Tibial artery (tissue), 4 donors: ENCODE measurements around the gene HDLBP.

Source experiments
- DNase-seq, 2 donors: peaks; one replicate each; pipeline ENCODE4 v3.0.0-alpha.2; 2019
- H3K27ac ChIP-seq, 2 donors: fragments of 200-600 bp; sonication (generic) in 1 of 2; 1 replicate in 1 of 2; 2 replicates in 1 of 2; pipeline ENCODE4 v1.5.1; 2018 to 2019; ENCODE audit warnings: mild to moderate bottlenecking in 1 of 2
- H3K27me3 ChIP-seq, 2 donors: fragments of 200-600 bp; sonication (generic) in 1 of 2; one replicate each; pipeline versions ENCODE4 v1.5.1 to v1.6.0; 2016 to 2019
- H3K36me3 ChIP-seq, 3 donors: fragments of 200-600 bp; sonication (generic) in 2 of 3; one replicate each; pipeline ENCODE4 v1.5.1; 2016 to 2019; ENCODE audit warnings: mild to moderate bottlenecking in 2 of 3
- H3K4me1 ChIP-seq, 4 donors: fragments of 200-600 bp; sonication (generic) in 2 of 4; 1 replicate in 3 of 4; 2 replicates in 1 of 4; pipeline ENCODE4 v1.5.1; 2016 to 2019
- H3K4me3 ChIP-seq, 2 donors: fragments of 200-600 bp; sonication (generic) in 1 of 2; 1 replicate in 1 of 2; 2 replicates in 1 of 2; pipeline ENCODE4 v1.5.1; 2018 to 2019; ENCODE audit warnings: mild to moderate bottlenecking in 2 of 2
- H3K9me3 ChIP-seq, 3 donors: fragments of 200-600 bp; sonication (generic) in 1 of 3; one replicate each; pipeline ENCODE4 v1.5.1; 2016 to 2019
- intact Hi-C: fragments of 100-400 bp; cut with DNase I; formaldehyde crosslinking; loops from one replicate; pipeline ENCODE4 v1.15.0; 2023; ENCODE audit warnings: low total_unique reads
- TF ChIP-seq, protein P1 (sequence below), 2 experiments: fragments of 200-600 bp in 1 of 2; fragments of 450-650 bp in 1 of 2; IDR thresholded peaks; one replicate each; pipeline ENCODE4 v1.5.1; 2017 to 2019; ENCODE audit warnings: antibody characterized with exemption in 2 of 2, mild to moderate bottlenecking in 1 of 2, moderate library complexity in 1 of 2

Gene HDLBP

GRCh38 chr2:241291977-241292376 is 23.5 kb downstream of the HDLBP start:
- intact Hi-C loops, result no loop called here
- peaks cover 0 to 4% (median 0%) of the 10 kb centered on the region in 4 donors for H3K4me1 ChIP-seq
- no peak for DNase-seq
- TF ChIP-seq, protein P1, sequence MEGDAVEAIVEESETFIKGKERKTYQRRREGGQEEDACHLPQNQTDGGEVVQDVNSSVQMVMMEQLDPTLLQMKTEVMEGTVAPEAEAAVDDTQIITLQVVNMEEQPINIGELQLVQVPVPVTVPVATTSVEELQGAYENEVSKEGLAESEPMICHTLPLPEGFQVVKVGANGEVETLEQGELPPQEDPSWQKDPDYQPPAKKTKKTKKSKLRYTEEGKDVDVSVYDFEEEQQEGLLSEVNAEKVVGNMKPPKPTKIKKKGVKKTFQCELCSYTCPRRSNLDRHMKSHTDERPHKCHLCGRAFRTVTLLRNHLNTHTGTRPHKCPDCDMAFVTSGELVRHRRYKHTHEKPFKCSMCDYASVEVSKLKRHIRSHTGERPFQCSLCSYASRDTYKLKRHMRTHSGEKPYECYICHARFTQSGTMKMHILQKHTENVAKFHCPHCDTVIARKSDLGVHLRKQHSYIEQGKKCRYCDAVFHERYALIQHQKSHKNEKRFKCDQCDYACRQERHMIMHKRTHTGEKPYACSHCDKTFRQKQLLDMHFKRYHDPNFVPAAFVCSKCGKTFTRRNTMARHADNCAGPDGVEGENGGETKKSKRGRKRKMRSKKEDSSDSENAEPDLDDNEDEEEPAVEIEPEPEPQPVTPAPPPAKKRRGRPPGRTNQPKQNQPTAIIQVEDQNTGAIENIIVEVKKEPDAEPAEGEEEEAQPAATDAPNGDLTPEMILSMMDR (IDR thresholded peaks at IDR 0.05), result no peak
- H3K9me3 ChIP-seq, result no peaks in the 10 kb centered on the region
- no peak overlapping the region for H3K27ac ChIP-seq
- no peak overlapping the region for H3K4me3 ChIP-seq
- H3K36me3 ChIP-seq, result peaks cover 0 to 2% (median 0%) of the 10 kb centered on the region in 3 donors
- no peaks in the 10 kb centered on the region for H3K27me3 ChIP-seq

GRCh38 chr2:241291153-241291552 is 24.3 kb downstream of the HDLBP start:
- Histone ChIP-seq H3K4me3 (no peak overlapping the region), H3K27ac (no peak overlapping the region), H3K4me1 (peaks cover 0 to 4% (median 0%) of the 10 kb centered on the region in 4 donors), H3K36me3 (no peaks in the 10 kb centered on the region), H3K9me3 (no peaks in the 10 kb centered on the region), H3K27me3 (no peaks in the 10 kb centered on the region)
- no peak for DNase-seq
- intact Hi-C loops, result no loop called here
- TF ChIP-seq, protein P1 (IDR thresholded peaks at IDR 0.05), result no peak

- H3K36me3 ChIP-seq, result no peaks in the 10 kb centered on the region
- no peak overlapping the region for H3K4me3 ChIP-seq
- no peaks in the 10 kb centered on the region for H3K27me3 ChIP-seq
- H3K4me1 ChIP-seq, result peaks cover 0 to 4% (median 0%) of the 10 kb centered on the region in 4 donors
- no peaks in the 10 kb centered on the region for H3K9me3 ChIP-seq
- no peak overlapping the region for H3K27ac ChIP-seq
- TF ChIP-seq, protein P1 (IDR thresholded peaks at IDR 0.05), result no peak
- intact Hi-C loops, result no loop called here
- no peak for DNase-seq
Observed at GRCh38 chr2:241289597-241289996, 25.9 kb downstream of the HDLBP start.

DNA sequence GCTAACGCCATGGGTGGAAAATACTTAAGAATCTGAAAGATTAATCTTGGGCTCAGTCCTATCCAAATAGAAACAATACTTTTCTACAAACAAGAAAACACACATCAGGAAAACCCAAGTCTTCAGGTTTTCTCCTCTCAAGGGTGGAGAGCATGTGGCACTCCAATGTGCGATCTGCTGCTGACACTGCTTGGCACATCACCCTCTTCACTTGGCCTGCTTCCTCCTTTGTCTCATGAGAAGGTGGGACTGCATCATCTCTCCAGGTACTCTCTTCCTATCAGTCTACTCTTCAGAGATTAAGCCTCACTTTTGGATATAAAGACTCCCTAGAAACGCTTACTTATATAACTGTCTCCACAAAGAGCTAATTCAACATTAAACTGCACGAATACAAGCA is 26.4 kb downstream of the HDLBP start:
- Histone ChIP-seq H3K4me1 (peaks cover 0 to 4% (median 0%) of the 10 kb centered on the region in 4 donors), H3K4me3 (no peak overlapping the region), H3K9me3 (no peaks in the 10 kb centered on the region), H3K36me3 (no peaks in the 10 kb centered on the region), H3K27me3 (no peaks in the 10 kb centered on the region), H3K27ac (no peak overlapping the region)
- TF ChIP-seq, protein P1 (IDR thresholded peaks at IDR 0.05), result no peak
- DNase-seq, result no peak
- intact Hi-C loops, result no loop called here

GRCh38 chr2:241288324-241288888 is 27.1 kb downstream of the HDLBP start:
- no peak for DNase-seq
- Histone ChIP-seq H3K27me3 (no peaks in the 10 kb centered on the region), H3K27ac (no peak overlapping the region), H3K4me3 (no peak overlapping the region), H3K9me3 (no peaks in the 10 kb centered on the region), H3K4me1 (peaks cover 0 to 3% (median 0%) of the 10 kb centered on the region in 4 donors), H3K36me3 (no peaks in the 10 kb centered on the region)
- intact Hi-C loops, result no loop called here
- TF ChIP-seq, protein P1 (IDR thresholded peaks at IDR 0.05), result no peak
